Endothelial cell of umbilical vein (primary cell): ENCODE results near the gene KRCC1. TPM values are rescaled to one million over a fixed set of nuclear protein-coding genes. Genes with fewer than 3 reads are reported as not detected.

ENCODE experiments used
- BruUV-seq: library from RNA; stranded (reverse); fragments of 400-500 nt; replicated peaks from 2 replicates; lab custom pipeline; 2021; lab: Mats Ljungman, UMichigan
- CTCF ChIA-PET: fragments of 300-600, 350-600 bp; sonication (Branson Sonifier 250); formaldehyde crosslinking; loops from one replicate; lab custom pipeline; 2021; ENCODE audit warnings: antibody characterized with exemption, inconsistent platforms; lab: Charles Lee
- POLR2A ChIA-PET: fragments of 300-600, 350-600 bp; sonication (Branson Sonifier 250); formaldehyde crosslinking; loops from one replicate; lab custom pipeline; 2021; ENCODE audit warnings: antibody characterized with exemption, inconsistent platforms; lab: Charles Lee
- DNase-seq: peaks from one replicate; pipeline ENCODE4 v3.0.0-alpha.2; 2011; ENCODE audit warnings: low read depth, low spot score
- FAIRE-seq: peaks from 2 replicates; lab custom pipeline; 2011; peaks lifted over from hg19 to GRCh38; lab: Jason Lieb, UNC
- H2AFZ ChIP-seq: 2 replicates; pipeline ENCODE4 v1.6.0; 2012; ENCODE audit warnings: low read depth, low read length, control low read depth, inconsistent platforms
- H3K27ac ChIP-seq: 2 replicates; pipeline ENCODE4 v1.5.1; 2011; ENCODE audit warnings: low read depth, mild to moderate bottlenecking, control low read depth, low read length, moderate library complexity; ENCODE audit not compliant: insufficient read depth
- H3K27me3 ChIP-seq, 2 experiments: 2 replicates each; pipeline versions ENCODE4 v1.6.0 to v1.6.1; 2011; ENCODE audit warnings: low read length in 2 of 2, mixed read lengths in 1 of 2; ENCODE audit not compliant: control insufficient read depth in 2 of 2, insufficient read depth in 2 of 2
- H3K36me3 ChIP-seq, 2 experiments: 2 replicates in 1 of 2; 3 replicates in 1 of 2; pipeline ENCODE4 v1.5.1; 2011; ENCODE audit warnings: low read length in 2 of 2, mild to moderate bottlenecking in 1 of 2, moderate library complexity in 1 of 2; ENCODE audit not compliant: control insufficient read depth in 2 of 2, insufficient read depth in 2 of 2; ENCODE audit errors: extremely low read depth in 1 of 2
- H3K4me1 ChIP-seq: 3 replicates; pipeline ENCODE4 v1.5.1; 2011; ENCODE audit warnings: mild to moderate bottlenecking, low read length; ENCODE audit not compliant: control insufficient read depth, insufficient read depth; ENCODE audit errors: extremely low read depth
- H3K4me2 ChIP-seq: 2 replicates; pipeline ENCODE4 v1.6.1; 2011; ENCODE audit warnings: low read length, control low read depth, mixed read lengths; ENCODE audit not compliant: insufficient read depth
- H3K4me3 ChIP-seq, 3 experiments: fragments of 200-600 bp in 1 of 3; sonication (generic), shearing (Covaris generic) in 1 of 3; replicated peaks in 1 of 3; 2 replicates each; pipeline ENCODE4 v1.5.1; 2011 to 2016; ENCODE audit warnings: control low read depth in 3 of 3, low read length in 3 of 3, mild to moderate bottlenecking in 2 of 3, inconsistent platforms in 1 of 3, low read depth in 1 of 3, moderate library complexity in 1 of 3; ENCODE audit not compliant: insufficient read depth in 1 of 3
- H3K79me2 ChIP-seq: 2 replicates; pipeline ENCODE4 v1.6.0; 2012; ENCODE audit warnings: low read length, inconsistent platforms; ENCODE audit not compliant: control insufficient read depth, insufficient read depth
- H3K9ac ChIP-seq: replicated peaks from 2 replicates; pipeline ENCODE3; 2011; ENCODE audit warnings: low read length, control low read depth; ENCODE audit not compliant: insufficient read depth; ENCODE audit errors: extremely low read depth
- H3K9me1 ChIP-seq: replicated peaks from 3 replicates; pipeline ENCODE4 v1.6.0; 2011; ENCODE audit warnings: mild to moderate bottlenecking, low read length; ENCODE audit not compliant: control insufficient read depth, insufficient read depth; ENCODE audit errors: extremely low read depth
- H3K9me3 ChIP-seq: replicated peaks from 2 replicates; pipeline ENCODE4 v1.5.1; 2012; ENCODE audit warnings: low read length, inconsistent platforms; ENCODE audit not compliant: control insufficient read depth, insufficient read depth
- H4K20me1 ChIP-seq: replicated peaks from 2 replicates; pipeline ENCODE3; 2011; ENCODE audit warnings: mild to moderate bottlenecking, low read length; ENCODE audit not compliant: control insufficient read depth, insufficient read depth; ENCODE audit errors: extremely low read depth
- CTCF ChIP-seq, 2 donors: IDR thresholded peaks; 1 replicate in 1 of 2; 2 replicates in 1 of 2; pipeline ENCODE4 v1.5.1; 2011; ENCODE audit warnings: low read length in 2 of 2, mild to moderate bottlenecking in 2 of 2, moderate library complexity in 2 of 2, control low read depth in 1 of 2, inconsistent platforms in 1 of 2, low read depth in 1 of 2; ENCODE audit not compliant: insufficient read depth in 1 of 2; ENCODE audit errors: extremely low read depth in 1 of 2
- EZH2 ChIP-seq: IDR thresholded peaks from 2 replicates; pipeline ENCODE4 v1.6.1; 2012; ENCODE audit warnings: borderline replicate concordance, low read depth, mild to moderate bottlenecking, moderate library complexity, low read length, inconsistent platforms; ENCODE audit not compliant: severe bottlenecking
- FOS ChIP-seq: IDR thresholded peaks from 2 replicates; pipeline ENCODE4 v1.6.1; 2011; ENCODE audit warnings: mild to moderate bottlenecking, low read length, moderate library complexity, borderline replicate concordance; ENCODE audit not compliant: insufficient read depth
- GATA2 ChIP-seq: IDR thresholded peaks from 2 replicates; pipeline ENCODE4 v1.7.0; 2011; ENCODE audit warnings: low read depth, mild to moderate bottlenecking, moderate library complexity, mixed read lengths, low read length; ENCODE audit not compliant: insufficient read length, insufficient read depth
- JUN ChIP-seq: IDR thresholded peaks from 2 replicates; pipeline ENCODE4 v1.6.1; 2011; ENCODE audit warnings: borderline replicate concordance, low read depth; ENCODE audit not compliant: insufficient read length, insufficient read depth
- MYC ChIP-seq: IDR thresholded peaks from one replicate; pipeline ENCODE4 v1.6.1; 2011; ENCODE audit warnings: mild to moderate bottlenecking, low read depth, low read length
- POLR2A ChIP-seq: IDR thresholded peaks from 2 replicates; pipeline ENCODE4 v1.6.1; 2012; ENCODE audit warnings: low read depth, mild to moderate bottlenecking, control low read depth, low read length
- POLR2AphosphoS5 ChIP-seq: IDR thresholded peaks from 2 replicates; pipeline ENCODE4 v1.6.1; 2012; ENCODE audit warnings: low read depth, mild to moderate bottlenecking, control low read depth, low read length, moderate library complexity; ENCODE audit not compliant: insufficient read depth
- dilution Hi-C: fragments of 300-500 bp; cut with MboI; formaldehyde crosslinking; loops from one replicate; pipeline ENCODE4 v1.15.0; 2019; ENCODE audit warnings: low sequenced_read_pairs; ENCODE audit not compliant: extremely low pct_ligation_motif_present
- intact Hi-C: fragments of 100-400 bp; cut with micrococcal nuclease; formaldehyde crosslinking; loops from one replicate; pipeline ENCODE4 v1.10.0; 2022
- polyA plus RNA-seq, 4 experiments: library from polyadenylated mRNA; depleted of rRNA in 3 of 4; stranded (reverse) in 3 of 4; unstranded in 1 of 4; fragments of >200 nt; gene quantifications; 2 replicates each; pipeline versions ENCODE4 v1.2.1 to v1.2.3, GENCODE V29; 2011 to 2012; ENCODE audit warnings: missing spikeins in 1 of 4
- total RNA-seq: library from RNA; stranded (reverse); gene quantifications from 2 replicates; pipeline ENCODE4 v1.2.3, GENCODE V29; 2021
- TF ChIP-seq, protein P1 (sequence below): IDR thresholded peaks from 2 replicates; pipeline ENCODE4 v1.6.1; 2011; ENCODE audit not compliant: insufficient read depth, insufficient read length

Gene KRCC1
- total and polyA plus RNA-seq, 2 donors (not counting 3 experiments of a cell fraction or from before 2014, with no cell fraction given), result 7.4 to 15.0 TPM

- POLR2A ChIA-PET, result no interaction called here
- BruUV-seq, result no TSS peak
Measured at GRCh38 chr2:88071365-88071764, 15.8 kb upstream of the KRCC1 start.

More at GRCh38 chr2:88071365-88071764, 15.8 kb upstream of the KRCC1 start:
- no peak overlapping the region for H3K9ac ChIP-seq
- dilution Hi-C loops (no loop called here), intact Hi-C loops (loop anchor here (1.0 kb wide), 1 partner anchor 8 kb away; no protein-coding TSS in a partner anchor)
- CTCF ChIA-PET, result interaction anchor here (1.4 kb wide), 1 partner anchor 11 kb away, joined by 17 read pairs; no protein-coding TSS in a partner anchor
- H3K27me3 ChIP-seq, result peaks cover 0 to 5% of the 10 kb centered on the region in 2 experiments
- H3K27ac ChIP-seq, result no peak overlapping the region
- no peaks in the 10 kb centered on the region for H4K20me1 ChIP-seq
- no peaks in the 10 kb centered on the region for H3K4me1 ChIP-seq
- H3K9me3 ChIP-seq, result no peaks in the 10 kb centered on the region
- no peaks in the 10 kb centered on the region for H3K36me3 ChIP-seq
- H3K4me2 ChIP-seq, result no peak overlapping the region
- no peaks in the 10 kb centered on the region for H3K9me1 ChIP-seq
- TF ChIP-seq EZH2 (no peak), POLR2AphosphoS5 (no peak), FOS (no peak), CTCF (IDR thresholded peaks at IDR 0.05; ENCODE audit: extremely low read depth in 1 of 2, insufficient read depth in 1 of 2, low read depth in 1 of 2, low read length in 2 of 2) (no peak), GATA2 (no peak), MYC (no peak), JUN (no peak), POLR2A (no peak)
- TF ChIP-seq, protein P1, sequence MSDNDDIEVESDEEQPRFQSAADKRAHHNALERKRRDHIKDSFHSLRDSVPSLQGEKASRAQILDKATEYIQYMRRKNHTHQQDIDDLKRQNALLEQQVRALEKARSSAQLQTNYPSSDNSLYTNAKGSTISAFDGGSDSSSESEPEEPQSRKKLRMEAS, result no peak
- DNase-seq (no peak), FAIRE-seq (no peak)
- no peak overlapping the region for H3K4me3 ChIP-seq
- H3K79me2 ChIP-seq, result no peaks in the 10 kb centered on the region
- no peak overlapping the region for H2AFZ ChIP-seq
